Ishikawa (cell line): ENCODE measurements around the gene SCAF8.

Experiments used
- CEBPB ChIP-seq: IDR thresholded peaks from 2 replicates; pipeline ENCODE4 v1.6.1; 2012
- EGR1 ChIP-seq: IDR thresholded peaks from 2 replicates; pipeline ENCODE4 v1.6.1; 2012
- FOXM1 ChIP-seq: IDR thresholded peaks from 2 replicates; pipeline ENCODE4 v1.6.1; 2012; ENCODE audit warnings: low read depth, borderline replicate concordance
- MAX ChIP-seq: IDR thresholded peaks from 2 replicates; pipeline ENCODE4 v1.6.1; 2012
- RAD21 ChIP-seq: IDR thresholded peaks from 2 replicates; pipeline ENCODE4 v1.6.1; 2012; ENCODE audit warnings: low read depth
- REST ChIP-seq: IDR thresholded peaks from 2 replicates; pipeline ENCODE4 v1.6.1; 2012; ENCODE audit warnings: low read depth, mild to moderate bottlenecking
- TAF1 ChIP-seq: IDR thresholded peaks from 2 replicates; pipeline ENCODE4 v1.6.1; 2012; ENCODE audit warnings: low read depth, mild to moderate bottlenecking
- TCF12 ChIP-seq: IDR thresholded peaks from 2 replicates; pipeline ENCODE4 v1.6.1; 2012; ENCODE audit warnings: low read depth
- USF1 ChIP-seq: IDR thresholded peaks from 2 replicates; pipeline ENCODE4 v1.6.1; 2012

- TF ChIP-seq FOXM1 (no peak; the same call in 1 of the 2 replicates), MAX (peak; percentile 27; the same call in 1 of the 2 replicates), TAF1 (peak; percentile 39), TCF12 (0 out of 2 replicates have a peak, but pooled peaks have one; percentile 25), RAD21 (no peak), CEBPB (no peak), REST (no peak), EGR1 (no peak), USF1 (no peak)
These were observed 588 bp downstream of the SCAF8 start for GRCh38 chr6:154733626-154734382.
